Caco-2 (cell line): ENCODE results near the gene LMNTD2. TPM values are rescaled to one million over a fixed set of nuclear protein-coding genes. Genes with fewer than 3 reads are reported as not detected.

Source experiments
- BruUV-seq: library from RNA; stranded (reverse); fragments of 400-500 nt; replicated peaks from 2 replicates; lab custom pipeline; 2021; lab: Mats Ljungman, UMichigan
- CTCF ChIA-PET: fragments of 300-600 bp; sonication (Branson Sonifier 250); formaldehyde crosslinking; loops from one replicate; lab custom pipeline; 2022; ENCODE audit warnings: antibody characterized with exemption; lab: Charles Lee
- POLR2A ChIA-PET: fragments of 300-600 bp; sonication (Branson Sonifier 250); formaldehyde crosslinking; loops from one replicate; lab custom pipeline; 2022; ENCODE audit warnings: antibody characterized with exemption; lab: Charles Lee
- DNase-seq, 2 experiments: peaks; one replicate each; pipeline versions ENCODE4 v3.0.0 to v3.0.0-alpha.2; 2020 to 2022
- H3K27me3 ChIP-seq: replicated peaks from 2 replicates; pipeline ENCODE4 v1.6.0; 2011; ENCODE audit warnings: low read length; ENCODE audit not compliant: control insufficient read depth, insufficient read depth
- H3K36me3 ChIP-seq: 2 replicates; pipeline ENCODE4 v1.5.1; 2011; ENCODE audit warnings: low read length; ENCODE audit not compliant: control insufficient read depth, insufficient read depth
- H3K4me1 ChIP-seq: fragments of 250-450 bp; sonication (Bioruptor Pico); 2 replicates; pipeline ENCODE4 v1.5.1; 2020; ENCODE audit warnings: mild to moderate bottlenecking
- H3K4me3 ChIP-seq: 2 replicates; pipeline ENCODE4 v1.5.1; 2011; ENCODE audit warnings: low read depth, mild to moderate bottlenecking, control low read depth, low read length
- H3K9me3 ChIP-seq: fragments of 250-450 bp; sonication (Bioruptor Pico); 2 replicates; pipeline ENCODE4 v1.5.1; 2020; ENCODE audit warnings: mild to moderate bottlenecking, moderate library complexity
- H3K27ac Mint-ChIP-seq: one replicate; pipeline ENCODE4 v1.8.0; 2022; ENCODE audit warnings: mixed read lengths; ENCODE audit not compliant: unreplicated experiment
- H3K27me3 Mint-ChIP-seq: one replicate; pipeline ENCODE4 v1.8.0; 2022; ENCODE audit warnings: mixed read lengths; ENCODE audit not compliant: insufficient read depth, unreplicated experiment
- H3K36me3 Mint-ChIP-seq: one replicate; pipeline ENCODE4 v1.8.0; 2022; ENCODE audit warnings: mild to moderate bottlenecking, mixed read lengths; ENCODE audit not compliant: insufficient read depth, unreplicated experiment
- H3K4me1 Mint-ChIP-seq: one replicate; pipeline ENCODE4 v1.8.0; 2022; ENCODE audit warnings: low read depth, mixed read lengths; ENCODE audit not compliant: unreplicated experiment
- H3K4me3 Mint-ChIP-seq: one replicate; pipeline ENCODE4 v1.8.0; 2022; ENCODE audit warnings: mild to moderate bottlenecking, moderate library complexity, mixed read lengths; ENCODE audit not compliant: unreplicated experiment
- H3K9me3 Mint-ChIP-seq: one replicate; pipeline ENCODE4 v1.8.0; 2022; ENCODE audit warnings: mixed read lengths; ENCODE audit not compliant: unreplicated experiment
- CTCF ChIP-seq, 2 experiments: fragments of 200-600 bp in 1 of 2; IDR thresholded peaks; 1 replicate in 1 of 2; 2 replicates in 1 of 2; pipeline versions ENCODE4 v1.5.1 to v1.8.0; 2011 to 2022; ENCODE audit warnings: antibody characterized with exemption in 1 of 2, control low read depth in 1 of 2, inconsistent platforms in 1 of 2, low read depth in 1 of 2, low read length in 1 of 2, mild to moderate bottlenecking in 1 of 2, moderate library complexity in 1 of 2; ENCODE audit not compliant: insufficient read depth in 1 of 2, severe bottlenecking in 1 of 2, unreplicated experiment in 1 of 2
- intact Hi-C: fragments of 100-400 bp; cut with micrococcal nuclease; formaldehyde crosslinking; loops from one replicate; pipeline ENCODE4 v1.10.0; 2022; ENCODE audit not compliant: unreplicated experiment
- total RNA-seq: library from RNA; stranded (reverse); gene quantifications from 2 replicates; pipeline ENCODE4 v1.2.3, GENCODE V29; 2022

Gene LMNTD2
- total RNA-seq, 1 experiment from 2014 or later: 11.9 TPM

- H3K9me3 Mint-ChIP-seq: no peaks in the 10 kb centered on the region
- Histone ChIP-seq H3K4me3 (peak overlapping the region; percentile 99), H3K27me3 (no peaks in the 10 kb centered on the region), H3K9me3 (no peaks in the 10 kb centered on the region), H3K4me1 (peaks cover 60% of the 10 kb centered on the region), H3K36me3 (peaks cover 7% of the 10 kb centered on the region)
- POLR2A ChIA-PET: interaction anchor here (0.7 kb wide), 1 partner anchor 125 kb away, joined by 3 read pairs; no protein-coding TSS in a partner anchor
- CTCF ChIA-PET: no interaction called here
- H3K4me1 Mint-ChIP-seq: peaks cover 6% of the 10 kb centered on the region
- intact Hi-C loops: loop anchor here (5.0 to 10.0 kb wide), 2 partner anchors 50 to 128 kb away; partner anchors contain the start of genes DEAF1, IRF7 and TMEM80
- no peak for DNase-seq
- peak overlapping the region; percentile 45 for H3K27ac Mint-ChIP-seq
- no peaks in the 10 kb centered on the region for H3K27me3 Mint-ChIP-seq
- TF ChIP-seq CTCF (IDR thresholded peaks at IDR 0.05; ENCODE audit: insufficient read depth in 1 of 2, low read depth in 1 of 2, low read length in 1 of 2, severe bottlenecking in 1 of 2, unreplicated experiment in 1 of 2): no peak
- H3K36me3 Mint-ChIP-seq: peaks cover 48% of the 10 kb centered on the region
- no TSS peak for BruUV-seq
- H3K4me3 Mint-ChIP-seq: peak overlapping the region; percentile 74
Measured at GRCh38 chr11:567011-567628, 6.6 kb upstream of the LMNTD2 start.

- no peaks in the 10 kb centered on the region for H3K27me3 Mint-ChIP-seq
- H3K36me3 ChIP-seq: peaks cover 9% of the 10 kb centered on the region
- H3K27me3 ChIP-seq: no peaks in the 10 kb centered on the region
- H3K4me3 Mint-ChIP-seq: no peak overlapping the region
- H3K4me3 ChIP-seq: no peak overlapping the region
- BruUV-seq: no TSS peak
- ChIA-PET CTCF (interaction anchor here (0.6 to 1.6 kb wide), 2 partner anchors 10 to 22 kb away, joined by 3 to 5 read pairs (median 3); partner anchors contain the start of gene PHRF1), POLR2A (interaction anchor here (3.1 kb wide), 1 partner anchor 10 kb away, joined by 17 read pairs; the partner anchor contains the start of gene PHRF1)
- intact Hi-C loops: loop anchor here (5.0 to 10.0 kb wide), 2 partner anchors 51 to 129 kb away; partner anchors contain the start of genes DEAF1, IRF7 and TMEM80
- peak in 1 of 2 experiments; percentile 1 for TF ChIP-seq CTCF (IDR thresholded peaks at IDR 0.05; ENCODE audit: insufficient read depth in 1 of 2, low read depth in 1 of 2, low read length in 1 of 2, severe bottlenecking in 1 of 2, unreplicated experiment in 1 of 2)
- no peaks in the 10 kb centered on the region for H3K4me1 Mint-ChIP-seq
- H3K36me3 Mint-ChIP-seq: peaks cover 57% of the 10 kb centered on the region
- peak; percentile 57 to 72 for DNase-seq
- H3K4me1 ChIP-seq: peaks cover 57% of the 10 kb centered on the region
- no peaks in the 10 kb centered on the region for H3K9me3 ChIP-seq
- peak overlapping the region; percentile 45 for H3K27ac Mint-ChIP-seq
- H3K9me3 Mint-ChIP-seq: no peaks in the 10 kb centered on the region
Measured at GRCh38 chr11:565921-566509, 5.5 kb upstream of the LMNTD2 start.

GRCh38 chr11:563812-564578 is 3.5 kb upstream of the LMNTD2 start:
- ChIA-PET CTCF (no interaction called here), POLR2A (interaction anchor here (0.6 to 3.1 kb wide), 2 partner anchors 12 to 106 kb away, joined by 7 to 17 read pairs; partner anchors contain the start of gene PHRF1)
- Histone ChIP-seq H3K9me3 (no peaks in the 10 kb centered on the region), H3K36me3 (peaks cover 9% of the 10 kb centered on the region), H3K4me1 (peaks cover 55% of the 10 kb centered on the region), H3K27me3 (no peaks in the 10 kb centered on the region), H3K4me3 (no peak overlapping the region)
- Mint-ChIP-seq H3K4me3 (no peak overlapping the region), H3K27me3 (no peaks in the 10 kb centered on the region), H3K4me1 (peaks cover 12% of the 10 kb centered on the region), H3K9me3 (no peaks in the 10 kb centered on the region), H3K36me3 (peaks cover 71% of the 10 kb centered on the region), H3K27ac (peak overlapping the region; percentile 57)
- no TSS peak for BruUV-seq
- TF ChIP-seq CTCF (IDR thresholded peaks at IDR 0.05; ENCODE audit: insufficient read depth in 1 of 2, low read depth in 1 of 2, low read length in 1 of 2, severe bottlenecking in 1 of 2, unreplicated experiment in 1 of 2): no peak
- DNase-seq: peak; percentile 64 to 65
- intact Hi-C loops: loop anchor here (10.0 kb wide), 1 partner anchor 131 kb away; the partner anchor contains the start of genes DEAF1 and TMEM80
